ENCODE data around the gene MRTFB. TPM values are rescaled to one million over a fixed set of nuclear protein-coding genes. Genes with fewer than 3 reads are reported as not detected.
A peak's percentile ranks its signal among the peaks of the same experiment; 100 is the strongest.

MRTFB gene
- total RNA-seq, 1 donor, result 11.6 TPM

- Histone ChIP-seq H3K79me2 (ENCODE audit: insufficient read depth, low read length) (peaks cover 13% of the 10 kb centered on the region), H2AFZ (ENCODE audit: low read length) (no peak overlapping the region), H4K20me1 (ENCODE audit: insufficient read depth, low read length) (peaks cover 5% of the 10 kb centered on the region), H3K27me3 (ENCODE audit: insufficient read depth, low read length) (no peaks in the 10 kb centered on the region), H3K27ac (ENCODE audit: low read depth, low read length) (no peak overlapping the region), H3K4me1 (ENCODE audit: insufficient read depth, low read length) (no peaks in the 10 kb centered on the region), H3K4me2 (ENCODE audit: insufficient read depth, low read length) (no peak overlapping the region), H3K4me3 (ENCODE audit: insufficient read depth, low read length) (no peak overlapping the region), H3K36me3 (ENCODE audit: insufficient read depth, low read length) (no peaks in the 10 kb centered on the region), H3K9me3 (ENCODE audit: low read depth, low read length) (no peaks in the 10 kb centered on the region)
- TF ChIP-seq, protein P1, sequence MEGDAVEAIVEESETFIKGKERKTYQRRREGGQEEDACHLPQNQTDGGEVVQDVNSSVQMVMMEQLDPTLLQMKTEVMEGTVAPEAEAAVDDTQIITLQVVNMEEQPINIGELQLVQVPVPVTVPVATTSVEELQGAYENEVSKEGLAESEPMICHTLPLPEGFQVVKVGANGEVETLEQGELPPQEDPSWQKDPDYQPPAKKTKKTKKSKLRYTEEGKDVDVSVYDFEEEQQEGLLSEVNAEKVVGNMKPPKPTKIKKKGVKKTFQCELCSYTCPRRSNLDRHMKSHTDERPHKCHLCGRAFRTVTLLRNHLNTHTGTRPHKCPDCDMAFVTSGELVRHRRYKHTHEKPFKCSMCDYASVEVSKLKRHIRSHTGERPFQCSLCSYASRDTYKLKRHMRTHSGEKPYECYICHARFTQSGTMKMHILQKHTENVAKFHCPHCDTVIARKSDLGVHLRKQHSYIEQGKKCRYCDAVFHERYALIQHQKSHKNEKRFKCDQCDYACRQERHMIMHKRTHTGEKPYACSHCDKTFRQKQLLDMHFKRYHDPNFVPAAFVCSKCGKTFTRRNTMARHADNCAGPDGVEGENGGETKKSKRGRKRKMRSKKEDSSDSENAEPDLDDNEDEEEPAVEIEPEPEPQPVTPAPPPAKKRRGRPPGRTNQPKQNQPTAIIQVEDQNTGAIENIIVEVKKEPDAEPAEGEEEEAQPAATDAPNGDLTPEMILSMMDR (IDR thresholded peaks at IDR 0.05; ENCODE audit: extremely low read depth, low read depth, low read length), result no peak
- DNase-seq (ENCODE audit: insufficient read length, low spot score, missing footprints), result no peak
These were observed 54.0 kb downstream of the MRTFB start for GRCh38 chr16:14125000-14125681.

- Histone ChIP-seq H3K27ac (ENCODE audit: low read depth, low read length) (no peak overlapping the region), H3K4me2 (ENCODE audit: insufficient read depth, low read length) (no peak overlapping the region), H3K79me2 (ENCODE audit: insufficient read depth, low read length) (peaks cover 13% of the 10 kb centered on the region), H4K20me1 (ENCODE audit: insufficient read depth, low read length) (peaks cover 5% of the 10 kb centered on the region), H3K27me3 (ENCODE audit: insufficient read depth, low read length) (no peaks in the 10 kb centered on the region), H3K4me3 (ENCODE audit: insufficient read depth, low read length) (no peak overlapping the region), H3K4me1 (ENCODE audit: insufficient read depth, low read length) (no peaks in the 10 kb centered on the region), H2AFZ (ENCODE audit: low read length) (no peak overlapping the region), H3K36me3 (ENCODE audit: insufficient read depth, low read length) (no peaks in the 10 kb centered on the region), H3K9me3 (ENCODE audit: low read depth, low read length) (no peaks in the 10 kb centered on the region)
- peak; percentile 30 for DNase-seq (ENCODE audit: insufficient read length, low spot score, missing footprints)
- TF ChIP-seq, protein P1 (IDR thresholded peaks at IDR 0.05; ENCODE audit: extremely low read depth, low read depth, low read length), result no peak
These were observed 54.6 kb downstream of the MRTFB start for GRCh38 chr16:14125708-14126107.

GRCh38 chr16:14128097-14128496, 57.0 kb downstream of the MRTFB start:
- no peak overlapping the region for H3K4me3 ChIP-seq (ENCODE audit: insufficient read depth, low read length)
- peaks cover 5% of the 10 kb centered on the region for H4K20me1 ChIP-seq (ENCODE audit: insufficient read depth, low read length)
- H3K36me3 ChIP-seq (ENCODE audit: insufficient read depth, low read length), result no peaks in the 10 kb centered on the region
- no peak overlapping the region for H2AFZ ChIP-seq (ENCODE audit: low read length)
- H3K27me3 ChIP-seq (ENCODE audit: insufficient read depth, low read length), result no peaks in the 10 kb centered on the region
- no peak overlapping the region for H3K4me2 ChIP-seq (ENCODE audit: insufficient read depth, low read length)
- TF ChIP-seq, protein P1 (IDR thresholded peaks at IDR 0.05; ENCODE audit: extremely low read depth, low read depth, low read length), result no peak
- no peak overlapping the region for H3K27ac ChIP-seq (ENCODE audit: low read depth, low read length)
- no peaks in the 10 kb centered on the region for H3K4me1 ChIP-seq (ENCODE audit: insufficient read depth, low read length)
- no peaks in the 10 kb centered on the region for H3K9me3 ChIP-seq (ENCODE audit: low read depth, low read length)
- DNase-seq (ENCODE audit: insufficient read length, low spot score, missing footprints), result no peak
- H3K79me2 ChIP-seq (ENCODE audit: insufficient read depth, low read length), result peaks cover 10% of the 10 kb centered on the region

GRCh38 chr16:14129502-14129901, 58.4 kb downstream of the MRTFB start:
- no peak for DNase-seq (ENCODE audit: insufficient read length, low spot score, missing footprints)
- H3K9me3 ChIP-seq (ENCODE audit: low read depth, low read length), result no peaks in the 10 kb centered on the region
- no peak overlapping the region for H3K27ac ChIP-seq (ENCODE audit: low read depth, low read length)
- no peaks in the 10 kb centered on the region for H3K36me3 ChIP-seq (ENCODE audit: insufficient read depth, low read length)
- H3K4me1 ChIP-seq (ENCODE audit: insufficient read depth, low read length), result no peaks in the 10 kb centered on the region
- no peak overlapping the region for H3K4me3 ChIP-seq (ENCODE audit: insufficient read depth, low read length)
- H3K27me3 ChIP-seq (ENCODE audit: insufficient read depth, low read length), result no peaks in the 10 kb centered on the region
- TF ChIP-seq, protein P1 (IDR thresholded peaks at IDR 0.05; ENCODE audit: extremely low read depth, low read depth, low read length), result no peak
- H4K20me1 ChIP-seq (ENCODE audit: insufficient read depth, low read length), result peaks cover 5% of the 10 kb centered on the region
- H2AFZ ChIP-seq (ENCODE audit: low read length), result no peak overlapping the region
- peaks cover 10% of the 10 kb centered on the region for H3K79me2 ChIP-seq (ENCODE audit: insufficient read depth, low read length)
- H3K4me2 ChIP-seq (ENCODE audit: insufficient read depth, low read length), result no peak overlapping the region

All from osteoblast (primary cell).